LNCAP (cell line): ENCODE data around the gene PRIMPOL.

ENCODE experiments used
- TF ChIP-seq, protein P1 (sequence below): fragments of 450-650 bp; IDR thresholded peaks from 2 replicates; pipeline ENCODE4 v1.5.1; 2017; ENCODE audit warnings: mild to moderate bottlenecking

PRIMPOL gene

DNA sequence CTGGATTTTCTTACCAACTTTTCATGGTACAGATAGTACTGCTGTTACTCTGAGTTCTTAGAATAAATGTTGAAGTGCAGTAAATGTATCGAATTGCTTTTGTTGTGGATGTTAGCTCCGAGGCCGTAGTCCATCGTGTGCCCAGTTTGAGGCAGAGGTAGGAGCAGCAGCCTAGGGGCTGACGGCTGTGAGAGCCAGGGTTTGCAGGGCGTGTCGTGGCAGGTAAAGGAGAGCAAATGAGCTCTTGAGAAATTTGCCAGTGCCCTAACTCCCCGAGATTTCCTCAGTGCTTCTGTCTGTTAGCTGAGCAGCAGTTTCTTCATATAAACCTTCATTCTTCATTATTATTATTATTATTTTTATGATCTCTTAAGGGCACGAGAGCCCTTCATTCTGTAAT, 21.6 kb downstream of the PRIMPOL start:
- TF ChIP-seq, protein P1, sequence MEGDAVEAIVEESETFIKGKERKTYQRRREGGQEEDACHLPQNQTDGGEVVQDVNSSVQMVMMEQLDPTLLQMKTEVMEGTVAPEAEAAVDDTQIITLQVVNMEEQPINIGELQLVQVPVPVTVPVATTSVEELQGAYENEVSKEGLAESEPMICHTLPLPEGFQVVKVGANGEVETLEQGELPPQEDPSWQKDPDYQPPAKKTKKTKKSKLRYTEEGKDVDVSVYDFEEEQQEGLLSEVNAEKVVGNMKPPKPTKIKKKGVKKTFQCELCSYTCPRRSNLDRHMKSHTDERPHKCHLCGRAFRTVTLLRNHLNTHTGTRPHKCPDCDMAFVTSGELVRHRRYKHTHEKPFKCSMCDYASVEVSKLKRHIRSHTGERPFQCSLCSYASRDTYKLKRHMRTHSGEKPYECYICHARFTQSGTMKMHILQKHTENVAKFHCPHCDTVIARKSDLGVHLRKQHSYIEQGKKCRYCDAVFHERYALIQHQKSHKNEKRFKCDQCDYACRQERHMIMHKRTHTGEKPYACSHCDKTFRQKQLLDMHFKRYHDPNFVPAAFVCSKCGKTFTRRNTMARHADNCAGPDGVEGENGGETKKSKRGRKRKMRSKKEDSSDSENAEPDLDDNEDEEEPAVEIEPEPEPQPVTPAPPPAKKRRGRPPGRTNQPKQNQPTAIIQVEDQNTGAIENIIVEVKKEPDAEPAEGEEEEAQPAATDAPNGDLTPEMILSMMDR = no peak

DNA sequence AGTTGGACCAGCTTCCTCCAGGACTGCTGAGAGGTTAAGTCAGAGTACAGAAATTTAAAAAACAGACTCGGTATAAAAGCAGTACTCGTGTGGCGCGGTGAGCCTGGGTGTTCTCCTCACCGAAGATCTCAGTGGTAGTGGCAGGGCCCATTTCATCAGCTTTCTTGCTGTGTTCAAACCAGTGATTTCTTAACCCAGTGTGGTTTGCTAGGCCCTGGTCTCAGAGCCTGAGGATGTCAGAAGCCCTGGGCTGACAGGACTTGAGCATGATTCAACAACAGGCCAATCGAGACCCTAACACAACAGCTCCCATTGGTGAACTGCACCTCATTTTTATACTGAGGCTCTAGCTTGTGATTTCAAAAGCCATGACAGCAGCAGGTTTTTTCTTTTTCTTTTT, 23.2 kb downstream of the PRIMPOL start:
- TF ChIP-seq, protein P1 = no peak

DNA sequence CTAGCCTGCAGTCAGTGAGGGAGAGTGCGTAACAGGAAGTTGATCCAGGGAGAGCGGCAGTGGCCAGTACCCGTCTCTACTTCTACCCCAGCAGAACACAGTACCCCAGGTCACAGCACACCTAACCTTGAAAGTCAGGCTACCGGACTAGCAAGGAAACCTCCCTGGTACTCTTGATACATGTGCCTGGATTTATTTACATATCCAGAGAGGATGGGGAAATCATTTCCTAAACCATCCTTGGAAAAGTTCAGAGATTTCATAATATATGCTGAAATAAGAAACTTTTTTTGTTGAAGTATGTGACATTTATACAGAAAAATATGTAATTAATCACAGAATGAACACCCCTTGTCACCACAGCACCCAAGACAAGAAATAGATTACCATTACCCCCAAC, 24.5 kb downstream of the PRIMPOL start:
- TF ChIP-seq, protein P1 = no peak

DNA sequence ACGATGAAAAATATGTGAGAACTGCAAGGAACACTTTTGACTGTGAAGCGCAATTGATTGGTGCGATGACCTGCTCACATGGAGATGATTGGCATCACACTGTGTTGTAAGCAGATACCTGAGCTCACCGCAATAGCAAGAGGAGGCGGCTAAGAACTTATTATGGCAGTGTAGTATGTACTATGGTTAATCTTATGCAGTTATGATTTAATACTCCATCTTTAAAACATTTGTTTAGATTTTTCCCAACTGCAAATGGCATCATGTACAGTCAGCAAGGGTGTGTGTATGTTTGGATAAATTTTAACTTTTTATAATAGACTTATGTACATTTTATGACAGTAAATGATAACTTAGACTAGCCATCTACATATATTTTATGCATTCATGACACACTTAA, 25.5 kb downstream of the PRIMPOL start:
- TF ChIP-seq, protein P1 = no peak

DNA sequence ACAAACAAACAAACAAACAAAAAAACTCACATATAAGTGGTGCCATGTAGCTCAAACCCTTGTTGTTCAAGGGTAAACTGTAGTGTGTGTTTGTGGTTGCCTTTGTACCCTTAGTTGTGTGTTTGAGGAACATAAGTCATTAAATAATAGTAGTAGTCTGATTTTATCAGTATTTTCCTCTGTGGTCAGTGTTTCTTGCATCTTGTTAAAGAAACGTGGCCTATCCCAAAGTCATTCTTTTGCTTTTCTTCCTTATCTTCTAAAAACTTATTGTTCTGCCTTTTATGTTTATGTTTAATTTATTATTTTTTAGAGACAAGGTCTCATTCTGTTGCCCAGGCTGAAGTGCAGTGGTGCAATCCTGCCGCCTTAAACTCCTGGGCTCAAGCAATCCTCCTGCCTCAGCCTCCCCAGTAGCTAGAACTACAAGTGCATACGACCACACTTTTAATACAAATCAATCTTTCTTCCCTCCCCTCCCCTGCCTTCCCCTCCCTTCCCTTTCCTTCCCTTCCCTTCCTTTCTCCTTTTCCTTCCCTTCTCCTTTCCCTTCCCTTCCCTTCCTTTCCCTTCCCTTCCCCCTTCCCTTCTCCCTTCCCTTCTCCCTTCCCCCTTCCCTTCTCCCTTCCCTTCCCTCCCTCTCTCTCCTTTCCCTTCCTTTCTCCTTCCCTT, 26.4 kb downstream of the PRIMPOL start:
- TF ChIP-seq, protein P1 = no peak

DNA sequence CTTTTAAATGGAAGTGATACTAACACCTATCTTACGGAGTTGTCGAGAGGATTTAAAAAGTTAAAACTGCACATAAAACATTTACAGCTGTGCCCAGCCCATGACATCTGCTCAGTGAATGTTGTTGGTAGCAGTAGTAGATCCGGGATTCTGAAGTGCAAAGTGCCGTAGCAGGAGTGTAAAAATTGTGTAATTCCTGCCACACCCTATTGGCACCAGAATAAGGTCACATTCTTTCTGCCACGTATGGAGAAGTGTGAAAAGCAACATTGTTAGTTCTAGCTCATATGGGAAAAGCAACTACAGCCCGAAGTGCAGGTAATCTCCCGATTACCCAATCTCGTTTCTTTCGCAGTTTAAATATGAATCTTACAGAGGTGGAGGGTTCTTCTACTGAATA, 31.2 kb downstream of the PRIMPOL start:
- TF ChIP-seq, protein P1 = no peak

DNA sequence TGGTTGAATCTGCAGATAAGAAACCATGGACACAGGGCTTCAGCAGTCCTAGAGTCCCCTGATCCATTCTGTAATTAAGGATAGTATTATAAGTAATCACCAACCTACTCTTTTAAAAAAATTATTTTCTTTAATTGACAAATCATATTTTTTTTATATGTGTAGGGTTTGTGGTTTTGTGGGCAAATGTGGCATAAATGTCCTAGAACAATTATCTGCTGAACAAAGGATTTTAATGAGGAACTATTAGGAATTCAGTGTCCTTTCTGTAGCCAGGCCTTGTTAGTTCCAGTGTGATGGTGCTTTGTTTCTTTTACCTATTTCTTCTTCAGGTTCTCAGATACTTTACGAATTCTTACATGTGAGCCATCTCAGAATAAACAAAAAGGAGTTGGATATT, 32.4 kb downstream of the PRIMPOL start:
- TF ChIP-seq, protein P1 = no peak
